Measurements from ENCODE around the gene HSD17B2. TPM values are rescaled to one million over a fixed set of nuclear protein-coding genes. Genes with fewer than 3 reads are reported as not detected.

HSD17B2 gene
- total RNA-seq, 2 experiments from 2014 or later: not detected

DNA sequence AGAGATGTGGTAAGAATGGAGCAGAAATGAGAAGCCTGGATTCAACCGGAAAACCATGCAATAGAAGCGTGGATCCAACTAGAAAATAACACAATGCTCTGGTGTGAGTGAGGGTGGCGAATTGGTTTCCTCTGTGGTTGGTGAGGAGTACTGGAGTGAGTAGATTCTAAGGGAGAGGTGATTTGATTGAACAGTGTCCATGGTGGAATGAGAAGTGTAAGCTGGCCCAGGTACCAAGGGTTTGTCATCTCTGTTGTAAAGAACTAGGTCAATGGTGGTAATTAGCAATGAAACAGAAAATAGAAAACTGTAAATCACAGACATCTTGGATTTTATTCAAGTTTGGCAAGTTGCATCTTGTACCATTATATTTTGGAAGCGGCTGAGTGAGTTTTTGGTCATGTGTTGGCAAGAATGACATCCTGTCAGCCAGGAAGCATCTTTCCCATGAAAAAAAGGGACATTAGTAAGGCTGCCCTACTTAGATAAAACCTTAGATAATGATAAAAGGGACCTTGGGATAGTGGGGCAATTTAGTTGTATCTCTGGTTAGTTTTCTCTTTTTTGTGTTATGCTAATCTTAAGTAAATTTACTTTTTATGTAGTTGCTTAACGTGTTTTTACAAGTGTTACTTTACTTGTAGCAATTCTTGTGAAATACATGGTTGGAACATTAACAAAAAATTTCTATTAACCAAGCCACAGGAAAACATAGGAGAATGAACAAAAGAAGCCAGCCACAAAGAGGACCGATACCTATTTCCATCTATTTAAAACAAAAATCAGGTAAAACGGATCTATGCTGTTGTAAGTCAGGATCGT lies 20.9 kb downstream of the HSD17B2 start:
- no peaks in the 10 kb centered on the region for H3K9me3 Mint-ChIP-seq
- H3K27ac Mint-ChIP-seq: no peak overlapping the region
- CTCF ChIA-PET: interaction anchor here (0.6 to 1.6 kb wide), 2 partner anchors 174 to 400 kb away, joined by 5 to 6 read pairs; no protein-coding TSS in a partner anchor
- intact Hi-C loops (cut with micrococcal nuclease): no loop called here
- H3K4me3 Mint-ChIP-seq: no peak overlapping the region
- no peaks in the 10 kb centered on the region for H3K36me3 Mint-ChIP-seq (ENCODE audit: low read depth)
- no peaks in the 10 kb centered on the region for H3K4me1 Mint-ChIP-seq (ENCODE audit: low read depth)
- DNase-seq: no peak
- H3K27me3 Mint-ChIP-seq (ENCODE audit: low read depth): peaks cover 12% of the 10 kb centered on the region

DNA sequence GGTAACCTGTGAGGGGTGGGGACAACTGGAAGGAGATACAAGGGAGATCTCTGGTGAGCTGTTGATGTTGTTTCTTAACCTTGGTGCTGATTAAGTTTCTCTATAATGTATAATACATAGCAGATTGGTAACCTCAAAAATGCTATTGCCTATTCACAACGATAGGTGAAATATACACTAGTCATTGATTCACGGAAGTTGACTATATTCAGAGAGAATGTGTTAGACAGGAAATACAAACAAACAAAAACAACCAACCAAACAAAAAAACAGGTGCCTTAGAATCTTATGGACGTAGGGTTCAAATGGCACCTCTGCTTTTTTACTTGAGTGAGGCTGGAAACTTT lies 21.5 kb downstream of the HSD17B2 start:
- Mint-ChIP-seq H3K4me3 (no peak overlapping the region), H3K36me3 (ENCODE audit: low read depth) (no peaks in the 10 kb centered on the region)
- no peak for DNase-seq

GRCh38 chr16:82059161-82059982 lies 24.3 kb downstream of the HSD17B2 start:
- H3K27ac Mint-ChIP-seq: no peak overlapping the region
- intact Hi-C loops (cut with micrococcal nuclease): no loop called here
- H3K4me3 Mint-ChIP-seq: no peak overlapping the region
- no peaks in the 10 kb centered on the region for H3K9me3 Mint-ChIP-seq
- H3K27me3 Mint-ChIP-seq (ENCODE audit: low read depth): peaks cover 13% of the 10 kb centered on the region
- no peaks in the 10 kb centered on the region for H3K4me1 Mint-ChIP-seq (ENCODE audit: low read depth)
- CTCF ChIA-PET: interaction anchor here (0.9 kb wide), 1 partner anchor 171 kb away, joined by 3 read pairs; no protein-coding TSS in a partner anchor
- no peak for DNase-seq
- no peaks in the 10 kb centered on the region for H3K36me3 Mint-ChIP-seq (ENCODE audit: low read depth)

More for the DNA sequence above, 21.5 kb downstream of the HSD17B2 start:
- Mint-ChIP-seq H3K27ac (no peak overlapping the region), H3K4me1 (ENCODE audit: low read depth) (no peaks in the 10 kb centered on the region), H3K27me3 (ENCODE audit: low read depth) (peaks cover 12% of the 10 kb centered on the region), H3K9me3 (no peaks in the 10 kb centered on the region)
- CTCF ChIA-PET: no interaction called here
- intact Hi-C loops (cut with micrococcal nuclease): no loop called here

DNA sequence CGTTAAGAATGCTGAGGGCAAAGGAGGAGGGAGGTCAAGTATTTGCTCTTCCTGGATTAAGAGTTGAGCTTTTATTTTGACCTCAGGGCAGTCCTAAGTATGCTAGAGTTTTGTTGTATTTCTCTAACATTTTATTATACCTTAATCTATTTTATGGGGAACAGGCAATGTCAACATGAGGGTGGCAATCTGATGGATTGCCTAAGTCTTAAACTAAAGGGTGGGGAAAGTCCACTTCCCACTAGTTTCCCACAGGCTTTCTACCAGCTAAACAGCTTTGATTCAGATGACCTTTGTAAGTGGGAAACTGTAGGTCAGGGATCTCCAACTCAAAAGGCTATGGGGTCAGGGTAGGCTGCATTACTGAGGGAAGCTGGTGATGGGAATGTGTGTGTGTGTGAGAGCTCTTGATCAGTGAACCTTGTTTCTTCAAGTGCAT lies 24.9 kb downstream of the HSD17B2 start:
- H3K4me1 Mint-ChIP-seq (ENCODE audit: low read depth): no peaks in the 10 kb centered on the region
- intact Hi-C loops (cut with micrococcal nuclease): no loop called here

DNA sequence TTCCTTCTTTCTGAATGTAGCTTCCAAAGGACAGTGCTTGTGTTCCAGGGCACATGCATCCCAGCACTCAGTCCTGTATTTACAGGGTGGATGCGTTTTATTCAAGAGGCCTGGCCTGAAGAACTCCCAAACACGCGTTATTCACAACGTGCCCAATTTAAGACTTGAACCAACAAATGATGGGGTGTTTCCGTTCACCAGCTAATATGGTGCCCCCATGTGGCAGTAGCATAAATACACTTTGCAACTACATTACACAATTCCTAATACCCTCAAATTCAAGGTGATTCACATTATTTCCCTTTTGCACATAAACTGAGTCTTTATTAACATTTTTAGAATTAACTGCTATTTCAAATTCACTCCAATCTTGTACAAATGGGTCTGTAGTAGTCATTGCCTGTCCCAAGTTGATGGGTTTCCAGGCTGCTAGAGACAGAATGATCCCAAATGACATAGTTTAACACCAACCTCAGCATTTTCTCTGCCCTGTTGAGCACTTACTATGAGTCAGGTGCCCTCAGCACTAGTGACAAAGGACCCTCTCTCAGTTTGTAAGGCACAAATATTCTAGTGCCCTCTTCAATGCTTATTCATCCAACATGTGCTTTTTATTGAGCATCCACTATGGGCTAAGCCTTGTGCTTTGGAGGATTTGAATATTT lies 26.9 kb downstream of the HSD17B2 start:
- no peaks in the 10 kb centered on the region for H3K4me1 Mint-ChIP-seq (ENCODE audit: low read depth)
- CTCF ChIA-PET: interaction anchor here (0.6 to 1.2 kb wide), 8 partner anchors 9 to 201 kb away, joined by 3 to 8 read pairs (median 3); no protein-coding TSS in a partner anchor
- no peaks in the 10 kb centered on the region for H3K36me3 Mint-ChIP-seq (ENCODE audit: low read depth)
- intact Hi-C loops (cut with micrococcal nuclease): loop anchor here (1.0 kb wide), 2 partner anchors 122 to 172 kb away; no protein-coding TSS in a partner anchor
- H3K4me3 Mint-ChIP-seq: no peak overlapping the region
- peak; percentile 32 for DNase-seq
- H3K27me3 Mint-ChIP-seq (ENCODE audit: low read depth): peaks cover 13% of the 10 kb centered on the region
- H3K27ac Mint-ChIP-seq: no peak overlapping the region
- H3K9me3 Mint-ChIP-seq: no peaks in the 10 kb centered on the region

More for the DNA sequence above, 24.9 kb downstream of the HSD17B2 start:
- CTCF ChIA-PET: interaction anchor here (0.9 kb wide), 1 partner anchor 170 kb away, joined by 3 read pairs; no protein-coding TSS in a partner anchor
- Mint-ChIP-seq H3K27me3 (ENCODE audit: low read depth) (peaks cover 13% of the 10 kb centered on the region), H3K36me3 (ENCODE audit: low read depth) (no peaks in the 10 kb centered on the region), H3K27ac (no peak overlapping the region), H3K9me3 (no peaks in the 10 kb centered on the region), H3K4me3 (no peak overlapping the region)
- DNase-seq: no peak

- no peaks in the 10 kb centered on the region for H3K36me3 Mint-ChIP-seq (ENCODE audit: low read depth)
- no peak overlapping the region for H3K4me3 Mint-ChIP-seq
- H3K4me1 Mint-ChIP-seq (ENCODE audit: low read depth): no peaks in the 10 kb centered on the region
- no peaks in the 10 kb centered on the region for H3K9me3 Mint-ChIP-seq
- intact Hi-C loops (cut with micrococcal nuclease): loop anchor here (1.0 kb wide), 2 partner anchors 122 to 172 kb away; no protein-coding TSS in a partner anchor
- CTCF ChIA-PET: interaction anchor here (1.2 kb wide), 1 partner anchor 171 kb away, joined by 3 read pairs; no protein-coding TSS in a partner anchor
- peaks cover 13% of the 10 kb centered on the region for H3K27me3 Mint-ChIP-seq (ENCODE audit: low read depth)
- no peak overlapping the region for H3K27ac Mint-ChIP-seq
- DNase-seq: no peak
Measured at GRCh38 chr16:82062645-82063058, 27.6 kb downstream of the HSD17B2 start.

DNA sequence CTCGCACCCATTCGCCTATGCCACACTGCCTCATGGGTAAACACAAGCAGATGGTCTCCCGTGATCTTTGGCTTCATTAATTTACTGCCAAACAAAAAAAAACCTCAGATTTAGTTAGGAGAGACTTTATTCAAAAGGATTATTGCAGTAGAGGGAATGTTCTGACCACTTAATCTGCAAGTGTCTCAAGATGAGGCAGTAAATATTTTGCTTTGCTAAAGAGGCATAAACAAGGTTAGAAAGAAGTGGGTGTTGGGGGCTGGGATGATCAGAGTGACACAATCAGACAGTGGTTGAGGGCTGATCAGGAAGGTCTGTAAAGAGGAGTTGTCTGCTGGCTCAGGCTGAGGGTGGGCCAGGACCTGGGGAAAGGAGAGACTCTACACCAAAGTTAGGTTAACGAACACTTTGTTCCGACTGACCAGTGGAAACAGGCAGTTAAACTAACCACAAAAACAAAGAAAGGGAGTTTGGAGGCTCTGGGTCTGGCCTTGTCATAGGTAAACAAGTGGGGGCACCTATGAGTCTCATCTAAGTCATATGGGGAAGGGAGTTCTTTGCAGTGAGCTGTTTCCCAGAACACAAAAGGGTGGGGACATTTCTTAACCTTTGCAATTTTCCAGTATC lies 28.5 kb downstream of the HSD17B2 start:
- no peak for DNase-seq
- CTCF ChIA-PET: no interaction called here
- H3K36me3 Mint-ChIP-seq (ENCODE audit: low read depth): no peaks in the 10 kb centered on the region
- peaks cover 16% of the 10 kb centered on the region for H3K27me3 Mint-ChIP-seq (ENCODE audit: low read depth)
- H3K4me3 Mint-ChIP-seq: no peak overlapping the region
- H3K4me1 Mint-ChIP-seq (ENCODE audit: low read depth): no peaks in the 10 kb centered on the region
- H3K27ac Mint-ChIP-seq: no peak overlapping the region
- intact Hi-C loops (cut with micrococcal nuclease): no loop called here
- no peaks in the 10 kb centered on the region for H3K9me3 Mint-ChIP-seq

DNA sequence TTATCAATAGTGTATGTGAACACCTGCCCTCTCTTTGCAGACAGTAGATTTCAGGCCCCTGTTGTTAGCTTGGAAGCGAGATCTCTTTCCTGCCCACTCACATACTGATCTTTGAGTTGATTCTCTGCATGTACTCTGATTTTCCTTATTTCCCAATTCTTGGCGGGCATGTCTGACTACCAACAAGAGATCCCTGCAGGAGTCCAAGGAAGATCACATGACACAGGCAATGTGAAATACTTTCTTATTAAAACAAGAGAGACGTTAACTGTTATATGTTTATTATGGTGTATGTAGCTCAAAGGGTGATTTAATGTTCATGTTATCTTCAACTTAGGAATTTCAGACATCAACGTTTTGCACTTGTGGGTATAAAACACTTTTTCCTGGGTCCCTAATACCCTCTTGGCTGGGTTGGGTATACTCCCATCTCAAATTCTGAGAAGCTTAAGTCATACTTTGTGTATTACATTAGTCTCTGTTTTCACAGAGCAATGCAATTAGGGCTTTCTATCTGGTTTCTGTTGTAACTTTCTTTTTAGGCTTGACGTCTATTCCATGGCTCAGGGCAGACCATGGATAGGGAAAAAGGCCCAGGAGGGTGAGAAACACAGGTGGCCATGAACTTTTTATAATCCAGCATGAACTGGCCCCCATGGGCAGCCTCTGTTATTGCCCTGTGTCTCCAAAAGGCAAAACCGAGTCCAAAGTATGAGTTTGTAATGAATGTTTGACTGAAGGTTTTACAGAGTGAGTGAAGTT lies 32.2 kb downstream of the HSD17B2 start:
- Mint-ChIP-seq H3K27me3 (ENCODE audit: low read depth) (peaks cover 25% of the 10 kb centered on the region), H3K27ac (no peak overlapping the region), H3K4me1 (ENCODE audit: low read depth) (no peaks in the 10 kb centered on the region), H3K36me3 (ENCODE audit: low read depth) (no peaks in the 10 kb centered on the region), H3K4me3 (no peak overlapping the region), H3K9me3 (no peaks in the 10 kb centered on the region)
- CTCF ChIA-PET: interaction anchor here (0.7 kb wide), 1 partner anchor 925 kb away, joined by 4 read pairs; no protein-coding TSS in a partner anchor
- DNase-seq: no peak
- intact Hi-C loops (cut with micrococcal nuclease): no loop called here

- Mint-ChIP-seq H3K4me3 (no peak overlapping the region), H3K4me1 (ENCODE audit: low read depth) (no peaks in the 10 kb centered on the region), H3K9me3 (no peaks in the 10 kb centered on the region), H3K36me3 (ENCODE audit: low read depth) (no peaks in the 10 kb centered on the region), H3K27ac (no peak overlapping the region), H3K27me3 (ENCODE audit: low read depth) (peaks cover 27% of the 10 kb centered on the region)
- intact Hi-C loops (cut with micrococcal nuclease): no loop called here
- CTCF ChIA-PET: no interaction called here
- DNase-seq: no peak
Measured at GRCh38 chr16:82067804-82068325, 32.8 kb downstream of the HSD17B2 start.

DNA sequence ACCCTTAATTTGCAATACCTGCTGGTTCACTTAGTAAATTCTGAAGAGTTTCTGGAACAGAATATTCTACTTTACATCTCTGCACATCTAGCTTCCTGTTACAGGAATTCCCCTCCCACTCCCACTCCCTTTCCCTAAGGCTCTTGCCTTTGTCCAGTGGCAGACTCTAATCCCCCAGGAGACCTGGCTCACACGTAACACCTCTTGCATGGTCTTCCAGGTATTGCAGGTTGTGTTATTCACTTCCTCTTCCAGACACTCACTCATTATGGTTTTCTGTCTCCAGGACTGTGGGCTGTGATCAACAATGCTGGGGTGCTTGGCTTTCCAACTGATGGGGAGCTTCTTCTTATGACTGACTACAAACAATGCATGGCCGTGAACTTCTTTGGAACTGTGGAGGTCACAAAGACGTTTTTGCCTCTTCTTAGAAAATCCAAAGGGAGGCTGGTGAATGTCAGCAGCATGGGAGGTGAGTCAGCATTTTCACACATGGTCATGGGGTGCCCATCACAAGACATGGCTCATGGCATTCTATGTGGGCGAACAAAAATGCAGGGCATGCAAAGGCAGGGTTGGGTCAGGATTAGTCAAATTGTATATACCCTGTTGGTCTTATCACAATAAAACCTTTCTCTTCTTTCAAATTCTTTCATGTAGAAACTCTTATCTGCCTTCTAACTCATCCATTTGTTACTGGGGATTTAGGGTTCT lies 35.8 kb downstream of the HSD17B2 start:
- no peak for DNase-seq
- H3K36me3 Mint-ChIP-seq (ENCODE audit: low read depth): no peaks in the 10 kb centered on the region
- no peak overlapping the region for H3K27ac Mint-ChIP-seq
- H3K27me3 Mint-ChIP-seq (ENCODE audit: low read depth): peaks cover 36% of the 10 kb centered on the region
- intact Hi-C loops (cut with micrococcal nuclease): no loop called here
- no peak overlapping the region for H3K4me3 Mint-ChIP-seq
- H3K4me1 Mint-ChIP-seq (ENCODE audit: low read depth): no peaks in the 10 kb centered on the region
- CTCF ChIA-PET: interaction anchor here (1.1 kb wide), 1 partner anchor 160 kb away, joined by 3 read pairs; no protein-coding TSS in a partner anchor
- H3K9me3 Mint-ChIP-seq: no peaks in the 10 kb centered on the region
